ENCODE results near the gene GOLPH3. TPM values are rescaled to one million over a fixed set of nuclear protein-coding genes. Genes with fewer than 3 reads are reported as not detected.

Gene GOLPH3
- total RNA-seq, 1 donor from 2014 or later: 78.8 TPM

GRCh38 chr5:32089146-32090000, 84.7 kb downstream of the GOLPH3 start:
- no peak overlapping the region for H3K4me3 ChIP-seq
- H3K4me1 ChIP-seq: no peaks in the 10 kb centered on the region
- H3K27ac ChIP-seq: no peak overlapping the region
- no peaks in the 10 kb centered on the region for H3K9me3 ChIP-seq
- intact Hi-C loops (cut with DNase I): no loop called here
- no peaks in the 10 kb centered on the region for H3K36me3 ChIP-seq
- no peak for TF ChIP-seq POLR2AphosphoS5 (IDR thresholded peaks at IDR 0.05; ENCODE audit: insufficient read depth in 1 of 2, low read depth in 1 of 2)
- no peak for TF ChIP-seq CTCF (IDR thresholded peaks at IDR 0.05)
- TF ChIP-seq POLR2A (IDR thresholded peaks at IDR 0.05): no peak
- no peaks in the 10 kb centered on the region for H3K27me3 ChIP-seq
- DNase-seq (ENCODE audit: extremely low spot score in 2 of 2): peak in 1 of 2 donors; percentile 81

- intact Hi-C loops (cut with DNase I): no loop called here
- H3K36me3 ChIP-seq: no peaks in the 10 kb centered on the region
- H3K9me3 ChIP-seq: no peaks in the 10 kb centered on the region
- H3K4me3 ChIP-seq: no peak overlapping the region
- no peak overlapping the region for H3K27ac ChIP-seq
- no peaks in the 10 kb centered on the region for H3K4me1 ChIP-seq
- H3K27me3 ChIP-seq: no peaks in the 10 kb centered on the region
- peak in 1 of 2 donors; percentile 77 for DNase-seq (ENCODE audit: extremely low spot score in 2 of 2)
- no peak for TF ChIP-seq CTCF (IDR thresholded peaks at IDR 0.05)
- no peak for TF ChIP-seq POLR2AphosphoS5 (IDR thresholded peaks at IDR 0.05; ENCODE audit: insufficient read depth in 1 of 2, low read depth in 1 of 2)
- TF ChIP-seq POLR2A (IDR thresholded peaks at IDR 0.05): no peak
Observed at GRCh38 chr5:32088214-32088613, 85.9 kb downstream of the GOLPH3 start.

GRCh38 chr5:32087086-32088082, 86.7 kb downstream of the GOLPH3 start:
- Histone ChIP-seq H3K27me3 (no peaks in the 10 kb centered on the region), H3K9me3 (no peaks in the 10 kb centered on the region), H3K4me1 (no peaks in the 10 kb centered on the region), H3K4me3 (no peak overlapping the region), H3K27ac (no peak overlapping the region), H3K36me3 (no peaks in the 10 kb centered on the region)
- DNase-seq (ENCODE audit: extremely low spot score in 2 of 2): peak in 1 of 2 donors; percentile 85
- intact Hi-C loops (cut with DNase I): no loop called here
- no peak for TF ChIP-seq CTCF (IDR thresholded peaks at IDR 0.05)
- no peak for TF ChIP-seq POLR2A (IDR thresholded peaks at IDR 0.05)

GRCh38 chr5:32083981-32084430, 90.1 kb downstream of the GOLPH3 start:
- DNase-seq (ENCODE audit: extremely low spot score in 2 of 2): peak in 1 of 2 donors; percentile 65
- TF ChIP-seq POLR2A (IDR thresholded peaks at IDR 0.05) (no peak), POLR2AphosphoS5 (IDR thresholded peaks at IDR 0.05; ENCODE audit: insufficient read depth in 1 of 2, low read depth in 1 of 2) (no peak), CTCF (IDR thresholded peaks at IDR 0.05) (no peak)
- no peaks in the 10 kb centered on the region for H3K36me3 ChIP-seq
- H3K27me3 ChIP-seq: no peaks in the 10 kb centered on the region
- no peaks in the 10 kb centered on the region for H3K4me1 ChIP-seq
- intact Hi-C loops (cut with DNase I): no loop called here
- no peak overlapping the region for H3K27ac ChIP-seq
- H3K9me3 ChIP-seq: no peaks in the 10 kb centered on the region
- H3K4me3 ChIP-seq: no peak overlapping the region

All from vagina (tissue), 2 donors.